SK-MEL-5 (cell line): ENCODE data around the gene HAAO. TPM values are rescaled to one million over a fixed set of nuclear protein-coding genes. Genes with fewer than 3 reads are reported as not detected.
"Not testable (repeated sequence)": the region's sequence is repeated elsewhere in the genome, so short reads cannot be mapped to it uniquely, and the experiment has no call there.

Source experiments
- DNase-seq: peaks from one replicate; pipeline ENCODE4 v3.0.0-alpha.2; 2016; ENCODE audit warnings: low read depth, low spot score
- in situ Hi-C: cut with HindIII; loops from 2 replicates; pipeline ENCODE4 v1.10.0; 2016; ENCODE audit warnings: low sequenced_read_pairs, high pct_unique_total_duplicates, low pct_unique_long_range_greater_than_20kb
- polyA plus RNA-seq, 2 experiments: library from polyadenylated mRNA; depleted of rRNA; stranded (reverse); fragments of >200 nt; gene quantifications; 2 replicates each; pipeline ENCODE4 v1.2.3, GENCODE V29; 2015
- total RNA-seq: library from RNA; depleted of rRNA; stranded (reverse); fragments of >200 nt; shearing (Covaris generic); gene quantifications from 2 replicates; pipeline ENCODE4 v1.2.3, GENCODE V29; 2014; rRNA removed

HAAO gene
- total RNA-seq, result not detected in 2 replicates
- polyA plus RNA-seq (2015; cell fraction: cytosol; rRNA removed), result not detected in 2 replicates
- polyA plus RNA-seq (2015; cell fraction: nucleus; rRNA removed), result not detected in 2 replicates

DNA sequence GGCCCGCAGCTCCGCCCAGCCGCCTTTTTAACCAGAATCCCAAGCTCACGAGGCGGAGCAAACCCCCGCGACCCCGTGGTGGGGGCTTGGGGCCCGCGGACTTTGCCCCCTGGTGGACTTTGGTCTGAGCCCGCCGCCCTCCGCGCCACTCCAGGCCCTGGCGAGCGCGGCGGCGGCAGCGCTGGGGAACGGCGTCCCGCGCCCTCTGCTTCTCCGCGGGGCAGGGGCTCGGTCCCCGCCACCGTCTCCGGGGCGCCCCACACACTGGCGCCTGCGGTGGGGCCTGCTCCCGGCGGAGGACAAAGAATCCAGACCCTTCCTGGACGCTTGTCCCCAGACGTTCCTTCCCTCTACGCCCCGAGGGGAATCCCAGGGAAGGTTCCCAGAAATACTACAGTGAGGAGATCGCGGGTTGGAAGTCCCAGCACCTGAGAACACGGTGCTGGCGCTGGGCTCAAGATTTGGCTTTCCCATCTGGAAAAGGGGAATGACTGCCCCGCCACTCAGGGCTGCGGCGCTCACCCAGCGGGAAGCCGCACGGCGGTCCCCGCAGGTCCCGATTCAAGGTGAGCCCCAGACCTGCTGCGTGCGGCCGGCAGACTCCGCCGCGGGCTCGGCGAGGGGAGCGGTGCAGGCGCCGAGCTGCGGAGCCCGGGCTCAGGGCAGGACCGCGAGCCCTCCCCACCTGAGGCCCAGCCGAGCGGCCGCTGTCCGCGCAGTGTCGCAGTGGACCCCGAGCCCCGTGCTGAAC, at the start of gene HAAO:
TSS of gene HAAO (minus strand) at position 1 of the 751 bp plus-strand sequence. CDS start 47 bp downstream, outside the sequence.
- in situ Hi-C loops, result no loop called here
- no peak for DNase-seq

DNA sequence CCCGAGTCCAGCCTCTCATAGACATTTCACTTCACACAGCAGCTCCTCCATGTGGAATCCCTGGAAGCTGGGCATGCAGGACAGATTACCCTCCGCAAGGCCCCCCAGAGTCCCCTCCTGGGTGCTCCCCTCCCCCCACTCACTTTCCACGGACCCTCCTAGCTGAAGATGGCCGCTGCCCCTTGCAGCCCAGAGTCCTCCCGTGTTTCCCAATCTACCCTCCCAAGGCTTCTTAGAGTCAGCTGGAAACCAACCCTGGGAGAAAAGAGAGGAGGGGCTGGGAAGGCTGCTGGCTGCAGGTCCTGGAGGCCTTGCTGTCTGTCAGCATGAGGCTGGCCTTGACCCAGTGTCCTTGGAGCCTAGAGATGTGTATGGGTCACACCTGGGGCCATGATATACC, 49.0 kb upstream of the HAAO start:
- no peak for DNase-seq
- in situ Hi-C loops, result no loop called here

DNA sequence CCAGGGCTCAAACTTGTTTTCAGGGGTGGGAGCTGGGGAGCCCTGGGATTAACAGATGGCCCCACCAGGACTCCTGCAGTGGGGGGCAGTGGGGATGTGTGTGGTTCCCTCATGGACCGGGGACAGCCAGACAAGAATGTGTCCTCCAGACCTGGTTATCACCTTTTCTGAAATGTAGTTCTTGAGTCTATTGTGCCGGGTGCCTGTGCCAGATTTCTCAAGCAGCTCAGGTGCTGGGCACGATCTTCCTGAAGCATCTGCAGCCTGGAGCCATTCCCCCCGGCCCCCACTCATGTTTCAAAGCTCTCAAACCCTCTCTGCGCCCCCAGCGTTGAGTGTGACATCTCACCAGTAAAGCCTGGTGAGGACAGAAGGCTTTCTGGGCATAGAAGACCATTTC, 48.4 kb upstream of the HAAO start:
- in situ Hi-C loops, result no loop called here
- DNase-seq, result no peak

DNA sequence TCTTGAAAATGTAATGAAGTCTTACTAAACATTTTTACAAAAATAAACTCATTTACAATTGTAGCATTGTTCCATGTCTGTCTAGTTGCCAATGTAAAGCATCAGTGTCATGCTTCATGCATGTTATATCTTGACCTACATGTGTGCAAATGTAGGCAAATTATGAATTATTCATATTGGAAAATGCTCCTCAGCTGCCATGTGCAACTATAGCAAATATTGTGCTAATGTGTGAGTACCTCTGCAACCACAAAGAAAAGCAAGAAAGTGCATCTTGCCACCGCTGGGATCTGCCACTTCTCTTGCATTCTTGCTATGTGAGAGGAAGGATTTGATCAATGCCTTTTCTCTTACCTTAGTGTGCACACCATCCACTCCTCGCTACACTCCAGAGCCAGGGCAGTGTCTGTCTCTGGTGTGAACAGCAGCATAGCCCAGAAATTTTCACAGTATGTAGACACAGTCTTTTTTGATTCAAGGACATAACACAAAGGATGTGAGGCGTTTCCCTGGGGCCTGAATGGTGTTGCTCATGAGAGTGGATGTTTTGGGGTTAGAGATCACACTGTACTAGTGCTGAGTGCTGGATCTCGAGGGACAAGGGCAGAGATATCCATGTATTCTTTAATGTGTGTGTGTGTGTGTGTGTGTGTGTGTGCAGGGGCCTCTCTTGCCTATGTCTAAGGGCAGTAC, 47.6 kb upstream of the HAAO start:
- no peak for DNase-seq
- in situ Hi-C loops, result no loop called here

DNA sequence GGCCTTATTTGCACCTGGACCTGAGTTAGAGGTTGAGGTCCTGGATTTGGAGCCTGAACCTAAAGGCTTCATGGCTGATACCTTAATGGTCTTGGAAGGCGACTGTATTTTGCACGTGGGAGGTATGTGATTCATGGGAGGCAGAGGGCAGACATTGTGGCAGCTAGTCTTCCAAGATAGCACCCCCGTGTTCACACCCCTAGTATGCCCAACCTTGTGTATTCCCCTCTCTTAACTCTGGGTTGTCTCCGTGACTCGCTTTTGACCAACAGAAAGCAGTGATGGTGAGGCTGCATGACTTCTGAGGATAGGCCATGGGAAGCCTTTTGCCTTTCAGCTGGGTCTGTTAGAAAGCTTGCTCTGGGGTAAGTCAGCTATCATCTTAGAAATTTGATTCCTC, 45.8 kb upstream of the HAAO start:
- in situ Hi-C loops, result no loop called here
- no peak for DNase-seq

DNA sequence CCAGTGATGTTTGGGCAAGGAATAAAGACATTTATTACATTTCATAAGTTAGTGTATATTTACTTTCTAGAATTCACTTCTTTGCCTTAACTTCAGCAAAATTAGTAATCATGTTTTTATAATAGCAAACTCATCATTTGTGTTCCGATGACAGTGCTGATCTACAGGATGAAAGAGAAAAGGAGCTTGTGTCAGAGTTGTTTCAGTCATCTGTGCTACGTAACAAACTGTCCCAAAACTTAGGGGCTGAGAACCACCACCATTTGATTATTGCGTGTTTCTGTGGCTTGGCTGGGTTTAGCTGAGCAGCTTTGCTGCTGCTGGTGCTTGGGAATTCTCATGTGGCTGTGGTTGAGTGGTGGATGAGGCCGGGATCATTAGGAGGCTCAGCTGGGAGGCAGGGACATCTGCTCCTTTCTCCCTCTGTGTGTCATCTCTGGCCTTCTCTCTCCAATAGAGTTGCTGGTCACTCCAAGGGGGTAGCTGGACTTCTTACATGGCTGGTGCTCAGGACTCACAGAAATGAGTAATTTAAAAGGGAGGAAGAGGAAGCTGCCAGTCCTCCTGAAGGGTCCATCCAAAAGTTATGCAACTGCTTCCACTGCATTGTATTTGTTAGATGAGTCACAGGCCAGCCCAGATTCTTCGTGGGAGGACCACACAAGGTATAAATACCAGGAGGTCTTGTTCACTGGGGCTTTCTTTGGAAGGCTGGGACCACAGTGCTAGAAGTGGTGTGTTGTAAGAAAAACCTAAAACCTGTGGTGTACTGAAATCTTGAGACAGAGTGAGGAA, 43.4 kb upstream of the HAAO start:
- no peak for DNase-seq
- in situ Hi-C loops, result no loop called here

DNA sequence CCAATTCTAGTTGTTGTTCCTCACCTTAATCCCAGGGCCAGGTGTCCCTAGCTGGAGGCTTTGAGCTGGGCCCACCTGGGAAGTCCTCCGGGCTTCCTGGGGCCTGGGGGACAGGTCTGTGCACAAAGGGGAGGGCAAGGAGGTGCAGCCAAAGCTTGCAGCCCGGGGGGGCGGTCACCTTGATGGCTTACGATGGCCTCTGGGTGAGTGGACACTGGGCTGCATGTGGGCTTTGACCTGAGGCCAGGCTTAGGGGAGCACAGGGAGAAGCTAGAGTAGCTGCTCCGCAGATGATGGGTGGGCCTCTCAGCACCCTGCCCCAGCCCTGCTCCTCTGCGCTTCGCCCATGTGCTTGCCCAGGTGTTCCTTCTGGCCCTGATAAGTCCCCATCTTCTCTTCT, 41.8 kb upstream of the HAAO start:
- DNase-seq, result no peak
- in situ Hi-C loops, result no loop called here

DNA sequence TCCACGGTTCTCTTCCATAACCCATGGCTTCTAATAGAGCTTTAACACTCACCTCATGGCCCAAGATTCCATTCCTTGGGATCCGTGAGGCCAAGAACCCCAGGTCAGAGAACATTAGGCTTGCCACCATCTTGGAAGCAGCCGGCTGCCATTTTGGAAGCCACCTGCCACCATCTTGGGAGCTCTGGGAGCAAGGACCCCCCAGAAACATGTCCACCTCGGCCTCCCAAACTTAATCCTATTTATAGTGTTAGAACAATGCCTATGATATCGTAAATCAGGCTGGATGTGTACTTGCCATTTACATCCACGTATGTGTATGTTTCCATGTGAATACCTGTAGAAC, 39.9 kb upstream of the HAAO start:
- in situ Hi-C loops, result no loop called here
- DNase-seq, result no peak

DNA sequence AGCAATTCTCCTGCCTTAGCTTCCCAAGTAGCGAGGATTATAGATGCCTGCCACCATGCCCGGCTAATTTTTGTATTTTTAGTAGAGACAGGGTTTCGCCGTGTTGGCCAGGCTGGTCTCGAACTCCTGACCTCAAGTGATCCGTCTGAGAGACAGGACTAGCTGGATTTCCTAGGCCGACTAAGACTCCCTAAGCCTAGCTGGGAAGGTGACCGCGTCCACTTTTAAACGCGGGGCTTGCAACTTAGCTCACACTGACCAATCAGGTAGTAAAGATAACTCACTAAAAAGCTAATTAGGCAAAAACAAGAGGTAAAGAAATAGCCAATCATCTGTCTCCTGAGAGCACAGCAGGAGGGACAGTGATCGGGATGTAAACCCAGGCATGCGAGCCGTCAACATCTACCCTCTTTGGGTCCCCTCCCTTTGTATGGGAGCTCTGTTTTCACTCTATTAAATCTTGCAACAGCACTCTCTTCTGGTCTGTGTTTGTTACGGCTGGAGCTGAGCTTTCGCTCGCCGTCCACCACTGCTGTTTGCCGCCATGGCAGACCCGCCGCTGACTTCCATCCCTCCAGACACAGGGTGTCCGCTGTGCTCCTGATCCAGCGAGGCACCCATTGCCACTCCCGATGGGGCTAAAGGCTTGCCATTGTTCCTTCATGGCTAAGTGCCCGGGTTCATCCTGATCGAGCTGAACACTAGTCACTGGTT, 39.3 kb upstream of the HAAO start:
- in situ Hi-C loops, result not testable (repeated sequence)

DNA sequence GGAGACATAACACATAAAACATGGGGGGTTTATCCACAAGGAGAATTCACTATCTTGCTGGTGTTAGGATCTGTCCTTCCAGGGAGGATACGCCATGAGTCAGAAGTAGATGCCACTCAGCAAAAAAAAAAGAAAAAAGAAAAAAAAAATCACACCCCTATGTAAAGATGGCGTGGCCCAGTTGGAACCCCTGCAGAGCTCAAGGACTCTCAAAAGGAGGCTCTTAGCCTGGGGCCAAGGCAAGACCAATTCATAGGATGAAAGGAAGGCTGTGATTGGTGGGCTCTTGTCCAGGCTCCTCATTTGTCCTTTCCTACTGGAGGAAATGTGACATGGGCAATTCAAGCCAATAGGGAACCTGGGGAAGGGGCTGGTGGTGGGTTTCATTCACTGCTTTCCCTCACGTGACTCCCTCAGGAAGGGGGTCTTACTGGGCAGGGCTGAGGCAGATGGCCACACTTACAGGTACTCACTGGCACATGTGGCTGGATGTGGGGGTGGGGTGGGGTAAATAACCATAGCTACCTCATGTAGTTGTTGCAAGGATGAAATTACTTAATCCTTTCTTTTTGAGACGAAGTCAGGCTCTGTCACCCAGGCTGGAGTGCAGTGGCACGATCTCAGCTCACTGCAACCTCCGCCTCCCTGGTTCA, 38.7 kb upstream of the HAAO start:
- DNase-seq, result peak; percentile 60
- in situ Hi-C loops, result no loop called here

More for the DNA sequence above, 39.3 kb upstream of the HAAO start:
- not testable (repeated sequence) for DNase-seq

DNA sequence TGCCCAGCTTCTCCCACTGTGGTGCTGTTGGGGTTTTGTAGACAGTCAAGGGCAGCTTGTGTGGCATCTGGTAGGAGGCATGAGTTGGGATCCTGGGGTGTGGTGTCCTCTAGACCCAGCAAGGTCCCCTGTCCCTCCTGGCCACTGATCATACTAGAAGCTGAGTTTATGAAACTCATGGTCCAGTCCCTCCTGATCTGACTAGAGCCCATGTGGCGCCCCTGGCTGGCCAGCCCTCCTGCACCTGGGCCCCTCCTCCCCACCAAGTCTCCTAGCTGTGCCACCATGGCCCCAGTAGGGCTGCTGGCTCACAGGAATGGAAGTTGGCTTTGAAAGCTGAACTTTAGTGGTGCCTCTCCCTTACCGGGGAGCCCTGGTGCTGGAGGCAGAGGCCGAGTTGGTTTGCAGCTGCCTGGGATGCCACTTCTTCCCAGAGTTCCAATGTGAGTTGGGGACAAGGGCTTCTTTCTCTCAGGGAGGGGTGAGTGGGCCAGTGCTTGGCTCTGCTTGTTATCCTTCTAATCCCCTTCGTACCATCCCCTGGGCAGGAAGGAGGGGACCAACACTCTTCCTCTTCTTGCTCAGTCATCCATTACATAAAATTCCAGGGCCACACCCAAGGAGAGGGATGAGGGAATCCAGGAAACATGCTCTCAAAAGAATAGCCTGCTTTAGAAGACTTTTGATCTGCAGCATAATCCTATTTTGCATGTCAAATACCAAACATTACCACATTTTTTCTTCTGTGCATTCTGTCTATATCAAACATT, 37.5 kb upstream of the HAAO start:
- in situ Hi-C loops, result no loop called here
- DNase-seq, result no peak

DNA sequence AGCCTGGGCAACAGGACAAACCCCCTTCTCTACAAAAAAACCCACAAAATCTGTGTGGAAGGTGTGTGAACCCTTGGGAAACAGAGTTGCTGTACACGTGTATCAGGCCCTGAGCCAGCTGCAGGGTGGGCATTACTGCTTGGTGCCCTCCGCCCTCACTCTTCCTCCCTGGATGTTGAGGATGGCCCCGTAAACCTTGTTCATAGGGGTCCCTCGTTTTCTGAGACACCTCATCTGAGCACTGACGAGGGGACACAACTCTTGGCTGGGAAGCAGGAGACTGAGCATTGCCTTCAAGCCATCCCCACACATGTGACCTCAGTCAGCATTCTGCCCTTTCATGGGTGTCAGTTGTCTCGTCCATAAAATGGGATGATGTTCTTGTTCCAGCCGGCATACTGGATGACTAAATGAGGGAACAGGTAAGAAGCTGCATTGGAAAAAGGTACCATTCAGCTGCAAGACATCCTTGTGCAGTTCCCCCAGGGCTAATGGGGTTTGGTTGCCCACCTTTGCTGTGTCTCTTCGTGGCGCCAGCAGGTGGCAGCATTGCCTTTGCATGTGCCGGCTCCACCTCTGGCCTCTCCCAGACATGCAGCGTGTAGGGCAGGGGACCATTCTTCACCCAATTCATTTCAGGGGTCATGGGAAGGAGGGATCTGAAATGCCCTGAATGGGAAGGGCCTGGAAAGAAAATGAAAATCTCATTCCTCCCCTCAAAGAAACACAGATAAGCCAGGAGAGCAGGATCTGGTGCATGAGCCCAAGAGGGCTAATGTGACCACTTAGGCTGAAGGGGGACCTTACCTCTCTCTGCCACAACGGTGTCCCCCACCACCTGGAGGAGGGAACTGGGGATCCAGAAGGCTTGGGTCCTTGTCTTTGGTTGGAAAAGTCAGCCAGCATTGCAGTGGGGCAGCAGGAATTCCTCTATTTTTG, 36.4 kb upstream of the HAAO start:
- peak; percentile 82 for DNase-seq
- in situ Hi-C loops, result no loop called here

DNA sequence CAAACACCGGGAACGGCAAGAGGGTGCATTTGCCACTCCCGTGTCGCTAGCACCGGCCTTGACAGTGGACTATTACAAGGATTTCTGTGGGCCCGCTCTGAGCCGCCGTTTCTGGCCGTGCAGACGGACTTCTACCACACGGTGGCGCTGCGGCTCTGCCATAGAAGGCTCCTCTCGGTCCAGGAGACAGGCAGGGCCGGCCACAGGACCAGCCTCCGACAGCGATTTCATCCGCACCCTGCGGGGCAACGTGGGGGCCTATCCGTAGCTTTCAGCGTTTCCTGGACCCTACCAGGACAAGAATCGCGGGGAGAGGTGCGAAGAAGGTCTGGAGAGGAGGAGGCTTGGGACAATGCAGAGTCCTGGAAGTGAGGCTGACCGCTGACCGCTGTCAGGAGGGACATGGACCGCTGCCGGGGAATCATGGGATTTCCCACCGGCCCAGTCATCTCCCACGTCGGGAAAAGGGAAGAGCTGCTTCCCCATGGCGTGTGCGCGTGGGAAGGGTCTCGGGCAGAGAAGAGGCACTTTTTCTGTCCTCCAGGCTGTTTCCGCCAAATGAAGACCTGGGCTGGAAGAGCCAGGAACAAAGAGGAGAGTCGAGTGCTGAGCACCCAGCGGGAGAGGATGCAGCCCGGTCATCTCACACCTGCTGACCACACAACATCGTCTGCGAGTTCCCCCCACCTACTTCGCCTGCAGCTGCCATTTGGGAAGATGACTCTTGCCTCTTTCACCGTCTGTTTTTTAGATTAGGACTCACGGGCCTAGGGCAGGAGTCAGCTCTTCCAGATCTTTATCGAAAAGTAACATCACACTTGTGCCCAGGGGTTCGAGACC, 35.5 kb upstream of the HAAO start:
- in situ Hi-C loops, result no loop called here
- peak; percentile 88 for DNase-seq

DNA sequence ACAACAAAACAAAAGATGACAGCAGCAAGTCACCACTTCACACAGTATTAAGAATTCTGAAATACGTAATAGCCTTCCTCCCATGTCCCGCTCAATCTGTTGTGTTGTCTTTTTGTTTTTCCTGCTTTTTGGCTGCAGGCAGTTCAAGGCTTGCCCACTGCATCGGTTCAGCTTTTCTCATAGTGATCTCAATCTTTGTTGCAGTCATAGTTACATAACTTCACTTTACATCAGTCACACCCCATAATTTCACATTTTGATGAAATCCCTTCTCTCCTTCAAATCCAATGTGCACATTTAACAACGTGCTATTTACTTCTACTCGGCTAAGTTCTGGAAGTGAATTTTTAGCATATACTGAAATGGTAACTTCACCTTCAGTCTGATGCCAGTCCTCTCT, 33.8 kb upstream of the HAAO start:
- in situ Hi-C loops, result no loop called here
- no peak for DNase-seq

DNA sequence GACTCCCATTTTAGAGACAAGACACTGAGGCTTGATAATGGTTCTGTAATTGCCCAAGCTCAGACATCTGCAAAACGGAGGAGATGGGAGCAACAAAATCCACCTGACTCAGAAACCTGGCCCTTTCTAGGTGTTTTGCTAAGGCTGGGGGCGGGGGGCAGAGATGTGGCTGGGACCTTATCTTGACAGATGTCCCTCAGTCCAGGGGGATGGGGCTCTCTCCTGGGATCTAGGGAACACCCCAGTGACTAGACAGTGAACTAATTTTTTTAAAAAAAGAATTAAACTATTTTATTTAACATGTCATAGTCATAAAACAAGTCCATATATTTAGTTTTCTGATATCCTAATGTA, 32.0 kb upstream of the HAAO start:
- in situ Hi-C loops, result no loop called here
- DNase-seq, result no peak
